H9 (cell line): Measurements from ENCODE around the gene VSTM4. TPM values are rescaled to one million over a fixed set of nuclear protein-coding genes. Genes with fewer than 3 reads are reported as not detected.
A peak's percentile ranks its signal among the peaks of the same experiment; 100 is the strongest.

Source experiments
- DNase-seq: peaks from one replicate; pipeline ENCODE4 v3.0.0-alpha.2; 2017
- H2AFZ ChIP-seq: one replicate; pipeline ENCODE4 v1.6.1; 2013; ENCODE audit warnings: mild to moderate bottlenecking, low read length, control low read depth, moderate library complexity
- H2AK5ac ChIP-seq: 2 replicates; pipeline ENCODE4 v1.6.1; 2013; ENCODE audit warnings: low read length, control low read depth, mixed read lengths; ENCODE audit not compliant: insufficient read length
- H2BK120ac ChIP-seq: one replicate; pipeline ENCODE4 v1.6.1; 2013; ENCODE audit warnings: low read depth, mild to moderate bottlenecking, low read length, control low read depth, inconsistent platforms; ENCODE audit not compliant: poor library complexity, severe bottlenecking
- H2BK12ac ChIP-seq: 2 replicates; pipeline ENCODE4 v1.6.1; 2013; ENCODE audit warnings: low read length, control low read depth, mixed read lengths, low read depth; ENCODE audit not compliant: insufficient read length
- H2BK15ac ChIP-seq: 2 replicates; pipeline ENCODE4 v1.6.1; 2013; ENCODE audit warnings: low read depth, low read length, control low read depth
- H2BK20ac ChIP-seq: one replicate; pipeline ENCODE4 v1.6.1; 2013; ENCODE audit warnings: low read depth, mild to moderate bottlenecking, low read length, control low read depth, inconsistent platforms; ENCODE audit not compliant: poor library complexity, severe bottlenecking
- H2BK5ac ChIP-seq: 2 replicates; pipeline ENCODE4 v1.6.1; 2013; ENCODE audit warnings: low read length, control low read depth, mixed read lengths; ENCODE audit not compliant: insufficient read length
- H3K14ac ChIP-seq: 2 replicates; pipeline ENCODE4 v1.6.1; 2013; ENCODE audit warnings: low read length, control low read depth; ENCODE audit not compliant: insufficient read depth
- H3K18ac ChIP-seq: 2 replicates; pipeline ENCODE4 v1.6.1; 2013; ENCODE audit warnings: low read depth, mild to moderate bottlenecking, mixed read lengths, low read length, control low read depth; ENCODE audit not compliant: insufficient read length
- H3K23ac ChIP-seq: 2 replicates; pipeline ENCODE4 v1.6.1; 2013; ENCODE audit warnings: low read length, control low read depth, mixed read lengths, low read depth; ENCODE audit not compliant: insufficient read length
- H3K23me2 ChIP-seq: 2 replicates; pipeline ENCODE4 v1.6.1; 2013; ENCODE audit warnings: low read depth, mild to moderate bottlenecking, mixed read lengths, low read length, control low read depth; ENCODE audit not compliant: insufficient read length, poor library complexity, severe bottlenecking
- H3K27ac ChIP-seq: 2 replicates; pipeline ENCODE4 v1.5.1; 2013; ENCODE audit warnings: low read length, control low read depth, mixed read lengths, low read depth; ENCODE audit not compliant: insufficient read length
- H3K27me3 ChIP-seq: 2 replicates; pipeline ENCODE4 v1.6.1; 2013; ENCODE audit warnings: low read length, control low read depth, inconsistent platforms; ENCODE audit not compliant: insufficient read depth
- H3K4ac ChIP-seq: 2 replicates; pipeline ENCODE4 v1.6.1; 2013; ENCODE audit warnings: low read depth, mild to moderate bottlenecking, control low read depth, inconsistent platforms, low read length, moderate library complexity
- H3K4me1 ChIP-seq: 2 replicates; pipeline ENCODE4 v1.6.1; 2013; ENCODE audit warnings: low read length, control low read depth, inconsistent platforms; ENCODE audit not compliant: insufficient read depth
- H3K4me2 ChIP-seq: 2 replicates; pipeline ENCODE4 v1.6.1; 2013; ENCODE audit warnings: low read length, control low read depth, mixed read lengths; ENCODE audit not compliant: insufficient read length, insufficient read depth
- H3K56ac ChIP-seq: 2 replicates; pipeline ENCODE4 v1.6.1; 2013; ENCODE audit warnings: low read depth, mild to moderate bottlenecking, mixed read lengths, low read length, control low read depth; ENCODE audit not compliant: insufficient read length
- H3K79me1 ChIP-seq: 2 replicates; pipeline ENCODE4 v1.6.1; 2013; ENCODE audit warnings: low read depth, mild to moderate bottlenecking, moderate library complexity, low read length, control low read depth, inconsistent platforms; ENCODE audit not compliant: insufficient read depth, poor library complexity, severe bottlenecking
- H3K79me2 ChIP-seq: 2 replicates; pipeline ENCODE4 v1.6.1; 2013; ENCODE audit warnings: low read length, control low read depth, inconsistent platforms; ENCODE audit not compliant: insufficient read depth
- H3K9ac ChIP-seq: 2 replicates; pipeline ENCODE4 v1.6.1; 2013; ENCODE audit warnings: low read length, control low read depth, mixed read lengths; ENCODE audit not compliant: insufficient read length; ENCODE audit errors: extremely low read depth
- H3K9me3 ChIP-seq: one replicate; pipeline ENCODE4 v1.6.1; 2013; ENCODE audit warnings: low read depth, low read length, inconsistent platforms; ENCODE audit not compliant: control insufficient read depth
- H3T11ph ChIP-seq: one replicate; pipeline ENCODE4 v1.6.1; 2013; ENCODE audit warnings: mild to moderate bottlenecking, low read length, control low read depth, inconsistent platforms
- H4K20me1 ChIP-seq: one replicate; pipeline ENCODE4 v1.6.1; 2013; ENCODE audit not compliant: control insufficient read depth, insufficient read length, insufficient read depth
- H4K5ac ChIP-seq: 2 replicates; pipeline ENCODE4 v1.6.1; 2013; ENCODE audit warnings: low read depth, mild to moderate bottlenecking, mixed read lengths, low read length, control low read depth; ENCODE audit not compliant: insufficient read length
- H4K8ac ChIP-seq: replicated peaks from 2 replicates; pipeline ENCODE4 v1.6.1; 2013; ENCODE audit warnings: low read length, control low read depth, mixed read lengths, low read depth; ENCODE audit not compliant: insufficient read length
- H4K91ac ChIP-seq: 2 replicates; pipeline ENCODE4 v1.6.1; 2013; ENCODE audit warnings: low read depth, mild to moderate bottlenecking, moderate library complexity, mixed read lengths, low read length, control low read depth; ENCODE audit not compliant: insufficient read length
- H3K27ac Mint-ChIP-seq, 3 experiments: 2 replicates in 2 of 3; 3 replicates in 1 of 3; pipeline ENCODE4 v1.8.0; 2020 to 2021; ENCODE audit warnings: mixed read lengths in 3 of 3, mild to moderate bottlenecking in 1 of 3, moderate library complexity in 1 of 3
- H3K27me3 Mint-ChIP-seq: 2 replicates; pipeline ENCODE4 v1.8.0; 2021; ENCODE audit warnings: low read depth, mild to moderate bottlenecking, moderate library complexity, mixed read lengths
- H3K36me3 Mint-ChIP-seq, 3 experiments: 2 replicates in 2 of 3; 3 replicates in 1 of 3; pipeline ENCODE4 v1.8.0; 2020 to 2021; ENCODE audit warnings: low read depth in 3 of 3, mixed read lengths in 3 of 3; ENCODE audit not compliant: insufficient read depth in 1 of 3
- H3K4me1 Mint-ChIP-seq, 2 experiments: 2 replicates each; pipeline ENCODE4 v1.8.0; 2020; ENCODE audit warnings: mixed read lengths in 2 of 2
- H3K4me3 Mint-ChIP-seq, 2 experiments: 2 replicates in 1 of 2; 3 replicates in 1 of 2; pipeline ENCODE4 v1.8.0; 2020 to 2021; ENCODE audit warnings: mild to moderate bottlenecking in 2 of 2, mixed read lengths in 2 of 2, moderate library complexity in 1 of 2
- H3K9me3 Mint-ChIP-seq, 2 experiments: 2 replicates in 1 of 2; 3 replicates in 1 of 2; pipeline ENCODE4 v1.8.0; 2020; ENCODE audit warnings: mild to moderate bottlenecking in 2 of 2, mixed read lengths in 2 of 2, moderate library complexity in 1 of 2
- WGBS: extraction: QIAGEN DNeasy Blood & Tissue Kit; methylation state at CpG from one replicate; pipeline ENCODE4 v1.1.7; 2013; ENCODE audit warnings: missing lambda C conversion rate, low lambda C conversion rate, mixed read lengths; ENCODE audit not compliant: insufficient read length; ENCODE audit errors: extremely low coverage; 5-methylcytosine and 5-hydroxymethylcytosine counted together
- total RNA-seq: library from RNA; stranded (reverse); gene quantifications from 2 replicates; pipeline ENCODE4 v1.2.1, GENCODE V29; 2021
- TF ChIP-seq, protein P1 (sequence below): fragments of 200-600 bp; sonication (generic); conservative IDR thresholded peaks from 3 replicates; pipeline ENCODE4 v1.8.0; 2021; ENCODE audit warnings: antibody characterized with exemption, mild to moderate bottlenecking

The VSTM4 gene
- total RNA-seq, 1 experiment from 2014 or later: 0.44 TPM

DNA sequence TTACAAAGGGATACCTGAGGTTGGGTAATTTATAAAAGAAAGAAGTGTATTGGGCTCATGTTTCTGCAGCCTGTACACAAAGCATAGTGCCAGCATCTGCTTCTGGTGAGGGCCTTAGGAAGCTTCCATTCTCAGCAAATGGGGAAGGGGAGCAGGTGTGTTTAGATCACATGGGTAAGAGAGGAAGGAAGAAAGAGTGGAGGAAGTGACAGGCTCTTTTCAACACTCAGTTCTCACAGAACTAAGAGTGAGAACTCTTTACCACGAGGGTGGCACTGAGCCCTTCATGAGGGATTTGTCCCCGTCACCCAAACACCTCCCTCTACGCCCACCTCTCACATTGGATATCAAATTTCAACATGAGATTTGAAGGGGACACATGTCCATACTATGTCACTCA lies 19.0 kb upstream of the VSTM4 start:
- no peak overlapping the region for H4K5ac ChIP-seq
- no peak overlapping the region for H2BK120ac ChIP-seq
- Mint-ChIP-seq H3K4me3 (no peak overlapping the region), H3K27me3 (peaks cover 6% of the 10 kb centered on the region), H3K9me3 (peaks cover 0 to 2% of the 10 kb centered on the region in 2 experiments; a peak in 2 of 5 replicates), H3K36me3 (no peaks in the 10 kb centered on the region; a peak in 1 of 7 replicates), H3K4me1 (peaks cover 5 to 7% of the 10 kb centered on the region in 2 experiments; a peak in 3 of 4 replicates), H3K27ac (no peak overlapping the region)
- TF ChIP-seq, protein P1, sequence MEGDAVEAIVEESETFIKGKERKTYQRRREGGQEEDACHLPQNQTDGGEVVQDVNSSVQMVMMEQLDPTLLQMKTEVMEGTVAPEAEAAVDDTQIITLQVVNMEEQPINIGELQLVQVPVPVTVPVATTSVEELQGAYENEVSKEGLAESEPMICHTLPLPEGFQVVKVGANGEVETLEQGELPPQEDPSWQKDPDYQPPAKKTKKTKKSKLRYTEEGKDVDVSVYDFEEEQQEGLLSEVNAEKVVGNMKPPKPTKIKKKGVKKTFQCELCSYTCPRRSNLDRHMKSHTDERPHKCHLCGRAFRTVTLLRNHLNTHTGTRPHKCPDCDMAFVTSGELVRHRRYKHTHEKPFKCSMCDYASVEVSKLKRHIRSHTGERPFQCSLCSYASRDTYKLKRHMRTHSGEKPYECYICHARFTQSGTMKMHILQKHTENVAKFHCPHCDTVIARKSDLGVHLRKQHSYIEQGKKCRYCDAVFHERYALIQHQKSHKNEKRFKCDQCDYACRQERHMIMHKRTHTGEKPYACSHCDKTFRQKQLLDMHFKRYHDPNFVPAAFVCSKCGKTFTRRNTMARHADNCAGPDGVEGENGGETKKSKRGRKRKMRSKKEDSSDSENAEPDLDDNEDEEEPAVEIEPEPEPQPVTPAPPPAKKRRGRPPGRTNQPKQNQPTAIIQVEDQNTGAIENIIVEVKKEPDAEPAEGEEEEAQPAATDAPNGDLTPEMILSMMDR: no peak
- H3T11ph ChIP-seq: no peak overlapping the region
- no peak overlapping the region for H4K91ac ChIP-seq
- H3K23me2 ChIP-seq: no peaks in the 10 kb centered on the region
- no peak overlapping the region for H4K8ac ChIP-seq
- H3K9ac ChIP-seq: no peak overlapping the region
- no peak overlapping the region for H3K4me2 ChIP-seq
- H3K23ac ChIP-seq: no peak overlapping the region
- no peaks in the 10 kb centered on the region for H3K27me3 ChIP-seq
- H3K79me2 ChIP-seq: no peaks in the 10 kb centered on the region
- no peaks in the 10 kb centered on the region for H3K9me3 ChIP-seq
- no peak overlapping the region for H2BK15ac ChIP-seq
- no peak overlapping the region for H2BK12ac ChIP-seq
- H3K4ac ChIP-seq: no peak overlapping the region
- H3K18ac ChIP-seq: no peak overlapping the region
- no peak overlapping the region for H3K27ac ChIP-seq
- no peaks in the 10 kb centered on the region for H4K20me1 ChIP-seq
- H3K79me1 ChIP-seq: no peaks in the 10 kb centered on the region
- H2AFZ ChIP-seq: no peak overlapping the region
- H2BK20ac ChIP-seq: no peak overlapping the region
- H2AK5ac ChIP-seq: no peak overlapping the region
- H3K14ac ChIP-seq: no peak overlapping the region
- H3K4me1 ChIP-seq: no peaks in the 10 kb centered on the region; the same call in 1 of the 2 replicates
- no peak overlapping the region for H2BK5ac ChIP-seq
- no CpG with 5 or more reads among the region's 3 CpGs for WGBS
- H3K56ac ChIP-seq: no peak overlapping the region
- DNase-seq: peak; percentile 0
